Urinary bladder (tissue), 4 donors: ENCODE results near the gene NEK4. TPM values are rescaled to one million over a fixed set of nuclear protein-coding genes. Genes with fewer than 3 reads are reported as not detected.

ENCODE experiments used
- DNase-seq: peaks from one replicate; pipeline ENCODE4 v3.0.0-alpha.2; 2015; ENCODE audit errors: extremely low spot score
- H3K27ac ChIP-seq: one replicate; pipeline ENCODE4 v1.5.1; 2013; ENCODE audit warnings: low read depth, mild to moderate bottlenecking, moderate library complexity
- H3K36me3 ChIP-seq: one replicate; pipeline ENCODE4 v1.6.1; 2013; ENCODE audit warnings: mild to moderate bottlenecking, moderate library complexity; ENCODE audit not compliant: insufficient read depth
- H3K4me1 ChIP-seq: one replicate; pipeline ENCODE4 v1.6.1; 2013; ENCODE audit warnings: mild to moderate bottlenecking, moderate library complexity; ENCODE audit not compliant: insufficient read depth
- H3K4me3 ChIP-seq: one replicate; pipeline ENCODE4 v1.5.1; 2013; ENCODE audit warnings: low read depth, low read length
- WGBS: extraction: QIAGEN DNeasy Blood & Tissue Kit; methylation state at CpG from one replicate; pipeline ENCODE4 v1.1.7; 2013; 5-methylcytosine and 5-hydroxymethylcytosine counted together
- polyA plus RNA-seq: library from polyadenylated mRNA; stranded (reverse); fragments of 200-250 nt; gene quantifications from one replicate; pipeline ENCODE4 v1.2.3, GENCODE V29; 2013
- total RNA-seq: library from RNA; depleted of rRNA; stranded (reverse); fragments of >200 nt; gene quantifications from one replicate; pipeline ENCODE4 v1.2.3, GENCODE V29; 2014
- donor health status: healthy with polysubstance abuse.
- donor health status: healthy.

NEK4 gene
- total and polyA plus RNA-seq, 2 donors, result 11.5 to 29.7 TPM

DNA sequence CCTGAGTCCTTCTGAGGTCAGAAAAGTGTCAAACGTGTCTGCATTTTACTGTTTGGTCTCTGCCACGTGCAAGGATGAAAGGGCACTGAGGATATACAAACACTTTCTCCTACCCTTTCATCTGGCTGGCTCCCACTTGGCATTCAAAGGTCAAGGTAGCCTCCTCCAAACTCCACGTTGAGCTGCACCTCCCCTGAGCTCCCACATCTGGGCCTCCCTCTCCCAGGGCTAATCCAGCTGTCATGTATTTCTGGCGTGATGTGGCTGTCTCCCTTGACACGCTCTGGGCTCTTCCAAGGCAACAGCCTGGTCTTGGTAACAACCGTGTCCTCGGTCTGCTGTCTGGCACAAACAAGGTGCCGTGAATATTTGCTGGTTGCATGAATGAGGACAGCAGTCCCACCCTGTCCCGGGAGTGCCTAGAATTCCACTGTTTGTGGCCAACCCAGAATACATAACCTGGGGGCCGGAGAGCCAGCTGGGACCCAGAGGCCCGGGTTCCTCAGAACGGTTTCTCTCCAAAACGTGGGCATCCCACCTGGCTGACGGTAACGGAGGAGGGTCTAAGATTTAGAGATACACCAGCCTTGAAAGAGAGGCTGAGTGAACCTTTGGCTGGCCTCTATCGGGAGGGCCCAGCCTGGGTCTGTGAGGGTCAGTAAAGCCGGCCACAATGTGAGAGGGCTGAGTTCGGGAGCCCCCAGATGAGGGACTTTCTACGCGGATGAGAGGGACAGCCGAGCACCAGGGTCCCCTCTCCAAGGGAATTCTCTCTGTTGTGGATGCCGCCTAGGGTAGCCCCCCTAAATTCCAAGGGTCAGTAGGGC is 65.9 kb downstream of the NEK4 start:
- no peaks in the 10 kb centered on the region for H3K4me1 ChIP-seq
- WGBS, result 2% methylated on average over 22 of the region's 22 CpGs
- peak overlapping the region; percentile 90 for H3K4me3 ChIP-seq
- no peak for DNase-seq
- peak overlapping the region; percentile 90 for H3K27ac ChIP-seq
- no peaks in the 10 kb centered on the region for H3K36me3 ChIP-seq

GRCh38 chr3:52703341-52703740 is 67.4 kb downstream of the NEK4 start:
- DNase-seq, result no peak
- Histone ChIP-seq H3K36me3 (no peaks in the 10 kb centered on the region), H3K4me3 (no peak overlapping the region), H3K4me1 (no peaks in the 10 kb centered on the region), H3K27ac (no peak overlapping the region)
- 85% methylated on average over 7 of the region's 7 CpGs for WGBS

- WGBS, result 93% methylated on average over 4 of the region's 4 CpGs
- Histone ChIP-seq H3K27ac (no peak overlapping the region), H3K4me1 (no peaks in the 10 kb centered on the region), H3K36me3 (peaks cover 5% of the 10 kb centered on the region), H3K4me3 (no peak overlapping the region)
- no peak for DNase-seq
Measured at GRCh38 chr3:52697632-52697965, 73.1 kb downstream of the NEK4 start.

- peaks cover 6% of the 10 kb centered on the region for H3K36me3 ChIP-seq
- DNase-seq, result no peak
- H3K27ac ChIP-seq, result no peak overlapping the region
- no peaks in the 10 kb centered on the region for H3K4me1 ChIP-seq
- WGBS, result 79% methylated on average over 2 of the region's 2 CpGs
- no peak overlapping the region for H3K4me3 ChIP-seq
Measured at GRCh38 chr3:52696830-52697631, 73.7 kb downstream of the NEK4 start.

DNA sequence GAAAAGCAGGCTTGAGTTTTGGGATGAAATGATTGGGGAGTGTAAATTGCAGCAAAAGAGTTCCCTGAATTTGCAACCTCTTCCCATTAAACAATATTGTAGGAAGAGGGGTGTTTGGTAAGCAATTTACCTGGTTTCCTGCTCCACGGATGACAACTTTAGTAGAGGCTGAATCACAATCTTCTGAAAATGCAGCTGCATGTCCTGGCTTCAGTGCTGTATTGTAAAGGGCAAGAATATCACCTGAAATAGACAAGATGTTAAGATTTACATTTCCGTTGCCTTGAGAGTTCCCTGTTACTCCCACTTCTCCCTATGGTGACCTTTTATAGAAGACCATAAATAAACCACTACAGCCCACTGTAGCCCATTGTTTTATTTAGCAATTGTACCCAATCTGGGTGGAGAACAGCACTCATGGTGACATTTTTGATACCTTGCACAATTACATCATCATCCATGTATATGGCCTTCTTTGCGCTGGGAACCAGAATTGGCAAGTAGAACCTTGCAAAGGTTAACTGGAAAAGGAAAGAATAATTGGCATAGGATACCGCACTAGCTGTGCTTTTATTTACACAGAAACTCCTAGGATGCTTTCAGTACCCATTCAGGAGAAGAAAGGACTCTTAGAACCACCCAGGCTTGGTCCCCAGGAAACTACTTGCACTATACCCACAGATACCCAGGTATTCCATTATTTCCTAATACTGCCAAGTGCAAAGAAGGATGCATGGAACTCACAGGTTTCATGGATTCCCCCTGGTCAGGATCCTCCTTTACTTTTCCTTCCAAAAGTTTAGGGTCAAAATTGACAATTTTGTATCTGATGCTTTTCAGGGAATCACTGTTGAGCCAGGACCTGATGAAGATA is 74.7 kb downstream of the NEK4 start:
- H3K4me3 ChIP-seq, result no peak overlapping the region
- H3K27ac ChIP-seq, result no peak overlapping the region
- no peaks in the 10 kb centered on the region for H3K4me1 ChIP-seq
- no peak for DNase-seq
- 78% methylated on average over 4 of the region's 4 CpGs for WGBS
- H3K36me3 ChIP-seq, result peaks cover 9% of the 10 kb centered on the region

DNA sequence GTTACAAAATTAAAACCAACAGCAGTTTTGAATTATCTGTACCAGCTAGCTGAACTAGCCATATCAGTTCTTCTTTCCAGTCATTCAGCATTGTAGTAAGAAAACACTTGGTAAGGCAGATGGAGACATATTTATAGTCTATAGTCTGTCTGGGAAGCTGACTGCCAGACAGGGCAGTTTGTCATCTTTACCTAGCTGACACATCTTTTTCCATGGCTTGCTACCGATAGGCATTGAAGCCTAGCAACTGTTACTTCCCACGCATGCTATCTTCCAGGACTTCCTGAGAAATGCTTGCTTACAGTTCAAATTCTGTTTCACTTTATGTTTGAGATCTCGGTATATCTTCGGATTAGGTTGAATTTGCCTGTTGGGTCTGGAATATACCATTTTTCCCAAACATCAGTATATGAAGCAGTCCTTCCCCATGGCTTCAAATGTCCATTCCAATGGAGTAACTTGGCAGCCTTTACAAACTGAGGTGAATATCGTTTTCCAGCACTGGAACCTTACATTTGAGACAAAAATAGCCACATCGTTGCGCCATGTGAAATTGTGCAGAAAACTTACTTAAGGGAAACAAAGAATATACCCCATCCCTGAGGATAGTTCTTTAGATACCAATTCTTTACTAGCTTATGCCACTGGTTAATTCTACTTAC is 76.1 kb downstream of the NEK4 start:
- DNase-seq, result no peak
- H3K36me3 ChIP-seq, result peaks cover 12% of the 10 kb centered on the region
- 83% methylated on average over 7 of the region's 7 CpGs for WGBS
- H3K27ac ChIP-seq, result no peak overlapping the region
- no peak overlapping the region for H3K4me3 ChIP-seq
- no peaks in the 10 kb centered on the region for H3K4me1 ChIP-seq

GRCh38 chr3:52693071-52693470 is 77.7 kb downstream of the NEK4 start:
- peaks cover 14% of the 10 kb centered on the region for H3K36me3 ChIP-seq
- no peak overlapping the region for H3K27ac ChIP-seq
- H3K4me1 ChIP-seq, result no peaks in the 10 kb centered on the region
- H3K4me3 ChIP-seq, result no peak overlapping the region
- no peak for DNase-seq

DNA sequence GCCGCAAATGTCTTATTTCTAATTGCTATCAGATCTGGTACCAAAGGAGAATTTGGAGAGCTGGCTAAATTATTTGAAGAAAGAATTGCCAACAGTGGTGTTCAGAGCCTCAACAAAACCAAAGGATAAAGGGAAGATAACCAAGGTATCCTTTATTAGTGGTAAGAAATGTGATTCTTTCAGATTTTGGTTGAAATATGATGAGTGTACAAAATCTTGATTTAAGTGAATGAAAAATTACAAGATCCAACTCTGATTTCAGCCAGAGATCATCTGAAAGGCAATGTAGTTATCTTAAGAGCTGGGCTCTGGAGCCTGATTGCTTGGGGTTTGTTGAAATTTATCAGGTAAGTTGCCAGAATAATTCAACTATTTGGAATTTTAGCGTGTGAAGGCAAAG is 80.2 kb downstream of the NEK4 start:
- no peak for DNase-seq
- Histone ChIP-seq H3K4me1 (no peaks in the 10 kb centered on the region), H3K36me3 (peaks cover 13% of the 10 kb centered on the region), H3K27ac (no peak overlapping the region), H3K4me3 (no peak overlapping the region)
- 91% methylated on average over 2 of the region's 2 CpGs for WGBS

DNA sequence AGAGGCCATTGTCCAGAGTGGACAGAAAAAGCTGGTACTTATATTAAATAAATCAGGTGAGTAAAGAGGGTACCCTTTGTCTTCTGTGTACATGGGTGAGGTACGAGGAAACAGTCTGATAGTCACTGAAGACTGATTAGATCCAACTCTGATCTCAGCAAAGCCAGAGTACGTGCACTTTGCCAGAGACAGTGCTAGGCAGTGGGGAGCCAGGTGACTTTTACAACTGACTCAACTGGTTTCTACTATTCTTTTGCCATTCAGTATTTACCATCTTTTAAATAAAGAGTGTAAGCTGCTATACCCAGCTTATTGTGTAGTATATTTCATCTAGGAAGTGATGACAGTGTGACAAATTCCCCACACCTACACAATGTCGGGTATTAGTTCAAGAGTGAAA is 81.6 kb downstream of the NEK4 start:
- Histone ChIP-seq H3K4me1 (no peaks in the 10 kb centered on the region), H3K4me3 (no peak overlapping the region), H3K27ac (peak overlapping the region; percentile 4), H3K36me3 (peaks cover 13% of the 10 kb centered on the region)
- 83% methylated on average over 3 of the region's 3 CpGs for WGBS
- DNase-seq, result no peak

DNA sequence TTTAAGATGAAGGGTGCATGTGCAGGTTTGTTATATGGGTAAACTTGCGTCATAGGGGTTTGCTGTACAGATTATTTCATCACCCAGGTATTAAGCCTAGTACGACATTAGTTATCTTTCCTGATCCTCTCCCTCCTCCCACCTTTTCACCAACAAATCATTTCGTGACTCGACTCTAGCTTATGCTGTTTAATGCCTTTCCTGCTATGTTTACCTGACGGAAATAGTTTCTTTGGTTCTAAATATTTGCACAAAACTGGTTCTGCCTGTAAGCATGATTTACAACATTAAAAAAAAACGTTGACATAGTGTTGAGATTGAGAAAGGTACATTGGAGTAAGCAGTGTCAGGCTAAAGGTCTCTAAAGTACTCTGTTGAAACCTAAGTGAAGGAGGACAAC is 82.5 kb downstream of the NEK4 start:
- peaks cover 13% of the 10 kb centered on the region for H3K36me3 ChIP-seq
- DNase-seq, result peak; percentile 67
- WGBS, result 75% methylated on average over 6 of the region's 6 CpGs
- no peak overlapping the region for H3K27ac ChIP-seq
- no peak overlapping the region for H3K4me3 ChIP-seq
- H3K4me1 ChIP-seq, result no peaks in the 10 kb centered on the region

- WGBS, result under 1% methylated on average over 82 of the region's 82 CpGs
- Histone ChIP-seq H3K4me3 (peak within 1 kb of the TSS; percentile 62), H3K4me1 (no peaks in the 10 kb centered on the region), H3K27ac (peak within 1 kb of the TSS; percentile 99), H3K36me3 (peaks cover 7% of the 10 kb centered on the region)
- peak; percentile 81 for DNase-seq
Measured at GRCh38 chr3:52685709-52686691, 84.7 kb downstream of the NEK4 start, which contains the start of the genes GNL3 and PBRM1. GNL3 (plus strand) TSS chr3:52686032; CDS start chr3:52686093, 61 bp downstream. PBRM1 (minus strand) TSS chr3:52685913.

DNA sequence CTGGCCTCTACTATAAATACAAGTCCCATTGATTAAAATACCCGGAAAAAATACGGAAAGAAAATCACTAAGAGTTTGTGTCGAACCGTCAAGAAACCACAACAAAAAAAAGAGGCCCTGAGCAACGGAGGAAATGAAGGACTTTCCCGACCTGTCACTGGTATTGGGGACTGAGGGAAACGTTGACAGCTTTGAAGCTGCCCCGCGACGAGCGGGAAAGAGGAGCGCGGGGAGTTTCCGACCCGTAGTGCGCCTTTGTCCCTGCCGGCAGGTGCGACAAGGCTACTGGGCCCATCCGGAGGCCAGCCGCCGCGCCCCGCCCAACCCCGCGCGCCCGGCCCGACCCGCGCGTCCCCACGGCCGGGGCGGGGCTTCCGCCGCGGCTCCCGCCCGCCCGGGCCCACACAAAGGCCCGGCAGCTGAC is 85.4 kb downstream of the NEK4 start:
- WGBS, result 0% methylated on average over 41 of the region's 41 CpGs
- peak overlapping the region; percentile 62 for H3K4me3 ChIP-seq
- H3K36me3 ChIP-seq, result peaks cover 4% of the 10 kb centered on the region
- no peak for DNase-seq
- H3K27ac ChIP-seq, result peak overlapping the region; percentile 99
- H3K4me1 ChIP-seq, result no peaks in the 10 kb centered on the region
